Fibroblast of lung (primary cell): ENCODE results near the gene CREB5.

Source experiments
- CTCF ChIP-seq, 2 donors: IDR thresholded peaks in 1 of 2; conservative IDR thresholded peaks in 1 of 2; 1 replicate in 1 of 2; 2 replicates in 1 of 2; pipeline ENCODE4 v1.5.1; 2011 to 2012; ENCODE audit warnings: low read length in 2 of 2, control low read depth in 1 of 2, inconsistent platforms in 1 of 2, low read depth in 1 of 2, mild to moderate bottlenecking in 1 of 2
- EZH2 ChIP-seq: IDR thresholded peaks from 2 replicates; pipeline ENCODE4 v1.5.1; 2012; ENCODE audit warnings: low read length, control low read depth, mild to moderate bottlenecking; ENCODE audit errors: missing control alignments

DNA sequence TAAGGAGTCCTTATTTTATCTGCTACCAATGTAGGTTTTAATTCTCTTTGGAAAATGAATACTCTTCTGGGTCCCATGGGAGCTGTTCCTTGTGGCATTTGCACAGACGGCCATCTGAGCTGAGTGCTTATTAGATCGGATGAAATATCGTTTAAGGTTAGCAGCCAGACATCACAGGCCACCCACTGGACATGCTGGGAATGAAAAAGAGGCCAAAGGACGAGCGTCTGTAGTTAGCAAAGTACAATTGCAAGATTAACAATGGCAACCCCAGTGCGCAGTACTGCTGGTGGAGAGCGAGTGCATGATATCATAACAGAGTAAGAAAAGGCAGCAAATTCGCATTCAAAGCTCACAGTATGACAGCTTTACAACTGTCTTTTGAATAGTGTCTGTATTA is 28.3 kb upstream of the CREB5 start:
- TF ChIP-seq CTCF (conservative IDR thresholded peaks at IDR 0.05 in 1 of 2, IDR thresholded peaks at IDR 0.05 in 1 of 2; ENCODE audit: low read depth in 1 of 2, low read length in 2 of 2), result no peak
- no peak for TF ChIP-seq EZH2
